GM21619 (cell line): ENCODE results near the gene ARID1B.
"Not testable (repeated sequence)": the region's sequence is repeated elsewhere in the genome, so short reads cannot be mapped to it uniquely, and the experiment has no call there.

Experiments
- ATAC-seq: cut with Tn5 transposase; IDR thresholded peaks from one replicate; pipeline ENCODE4 v1.9.1; 2021; ENCODE audit not compliant: unreplicated experiment

Gene ARID1B

GRCh38 chr6:157038610-157039009 is 261.4 kb downstream of the ARID1B start:
- no peak for ATAC-seq

DNA sequence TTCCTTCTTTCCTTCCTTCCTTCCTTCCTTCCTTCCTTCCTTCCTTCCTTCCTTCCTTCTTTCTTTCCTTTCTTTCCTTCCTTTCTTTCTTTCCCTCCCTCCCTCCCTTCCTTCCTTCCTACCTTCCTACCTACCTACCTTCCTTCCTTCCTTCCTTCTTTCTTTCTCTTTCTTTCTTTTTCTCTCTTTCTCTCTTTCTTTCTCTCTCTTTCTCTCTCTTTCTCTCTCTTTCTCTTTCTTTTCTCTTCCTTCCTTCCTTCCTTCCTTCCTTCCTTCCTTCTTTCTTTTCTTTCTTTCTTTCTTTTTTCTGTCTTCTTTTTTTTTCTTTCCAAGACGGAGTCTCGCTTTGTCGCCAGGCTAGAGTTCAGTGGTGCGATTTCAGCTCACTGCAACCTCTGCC is 262.5 kb downstream of the ARID1B start:
- not testable (repeated sequence) for ATAC-seq

- no peak for ATAC-seq
Observed at GRCh38 chr6:157040191-157040590, 263.0 kb downstream of the ARID1B start.

DNA sequence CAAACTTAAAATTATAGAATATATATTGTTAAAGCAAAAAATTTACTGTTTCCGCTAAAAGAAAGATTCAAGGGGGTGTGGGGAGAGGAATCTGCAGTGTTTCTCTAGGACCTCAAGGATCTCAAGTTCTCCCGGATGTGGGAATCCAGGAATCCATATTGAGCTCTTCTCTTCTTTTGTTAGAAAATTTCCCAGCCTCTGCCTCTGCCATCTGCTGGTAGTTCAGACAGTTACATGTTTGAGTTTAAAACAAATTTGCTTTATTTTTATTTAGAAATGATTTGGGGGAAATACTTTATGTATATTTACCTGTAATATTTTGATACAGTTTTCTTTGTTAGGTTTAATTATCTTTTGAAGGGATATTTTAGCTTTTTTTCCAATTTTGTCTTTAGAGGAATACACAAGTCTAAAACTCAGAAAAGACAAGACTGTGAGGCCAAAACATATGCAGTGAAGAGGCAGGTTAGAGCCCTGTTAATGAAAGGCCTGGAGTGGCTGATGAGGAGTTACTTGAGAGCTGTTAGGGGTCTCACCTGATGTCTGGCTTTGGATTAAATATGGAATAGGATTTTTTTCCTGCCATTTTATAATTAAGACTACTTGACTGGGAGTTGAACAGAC is 268.8 kb downstream of the ARID1B start:
- ATAC-seq: no peak

- no peak for ATAC-seq
Observed at GRCh38 chr6:157046776-157047175, 269.6 kb downstream of the ARID1B start.

GRCh38 chr6:157047328-157047727 is 270.1 kb downstream of the ARID1B start:
- ATAC-seq: no peak

DNA sequence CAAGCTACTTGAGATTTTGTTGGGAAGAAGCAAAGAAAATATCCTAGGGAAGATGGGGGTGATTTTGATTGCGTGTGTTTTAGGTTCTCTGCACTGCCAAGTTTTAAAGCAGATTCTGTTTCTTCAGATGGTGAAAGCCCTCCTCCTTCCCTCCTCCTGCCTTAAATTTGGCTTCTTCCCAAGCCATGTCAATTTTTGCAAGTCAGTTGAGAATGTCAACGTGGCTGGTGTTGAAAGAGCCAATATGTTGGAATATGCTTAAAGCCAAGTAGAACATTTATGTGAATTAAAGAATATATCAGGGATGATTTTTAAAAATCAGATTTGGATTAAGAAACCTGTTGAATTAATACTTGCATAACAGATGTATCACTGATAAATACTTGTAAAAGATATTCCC is 270.8 kb downstream of the ARID1B start:
- ATAC-seq: no peak

DNA sequence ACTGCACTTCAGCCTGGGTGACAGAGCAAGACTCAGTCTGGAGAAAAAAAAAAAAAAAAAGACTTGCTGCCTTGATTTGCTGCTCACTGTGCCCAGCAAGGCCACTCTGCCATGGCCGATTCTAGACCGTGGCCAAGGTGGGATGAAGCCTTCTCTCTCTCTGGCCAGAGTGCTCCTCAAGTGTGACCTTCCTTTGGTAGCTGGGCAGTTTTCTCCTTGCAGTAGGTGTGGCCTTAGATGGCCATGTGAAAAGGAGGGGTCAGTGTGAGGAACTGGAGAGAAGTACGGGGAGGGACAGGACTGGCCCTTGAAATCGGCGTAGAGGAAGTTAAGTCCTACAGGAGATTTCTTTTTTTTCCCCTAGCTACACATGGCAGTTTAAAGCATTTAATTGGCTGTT is 272.0 kb downstream of the ARID1B start:
- ATAC-seq: no peak

GRCh38 chr6:157050537-157051265 is 273.5 kb downstream of the ARID1B start:
- no peak for ATAC-seq

- peak; percentile 59 for ATAC-seq
Observed at GRCh38 chr6:157054531-157054979, 277.4 kb downstream of the ARID1B start.

DNA sequence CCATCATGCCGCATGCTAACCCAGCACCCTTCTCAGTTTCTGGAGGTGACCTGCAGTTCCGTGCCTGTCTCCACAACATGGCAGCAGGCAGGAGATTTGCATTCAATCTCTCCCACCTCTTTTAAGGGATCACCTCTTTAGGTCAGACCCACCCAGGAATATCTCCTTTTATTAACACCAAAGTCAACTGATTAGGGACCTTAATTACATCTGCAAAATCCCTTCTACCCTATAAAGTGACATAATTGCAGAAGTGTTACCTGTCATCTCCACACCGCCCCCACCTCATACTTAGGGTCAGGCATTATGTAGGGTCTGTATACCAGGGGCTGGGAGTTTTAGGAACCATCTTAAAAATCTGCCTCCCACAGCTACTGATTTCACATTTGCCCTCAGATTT is 278.7 kb downstream of the ARID1B start:
- ATAC-seq: no peak

- ATAC-seq: no peak
Observed at GRCh38 chr6:157056275-157056674, 279.1 kb downstream of the ARID1B start.

DNA sequence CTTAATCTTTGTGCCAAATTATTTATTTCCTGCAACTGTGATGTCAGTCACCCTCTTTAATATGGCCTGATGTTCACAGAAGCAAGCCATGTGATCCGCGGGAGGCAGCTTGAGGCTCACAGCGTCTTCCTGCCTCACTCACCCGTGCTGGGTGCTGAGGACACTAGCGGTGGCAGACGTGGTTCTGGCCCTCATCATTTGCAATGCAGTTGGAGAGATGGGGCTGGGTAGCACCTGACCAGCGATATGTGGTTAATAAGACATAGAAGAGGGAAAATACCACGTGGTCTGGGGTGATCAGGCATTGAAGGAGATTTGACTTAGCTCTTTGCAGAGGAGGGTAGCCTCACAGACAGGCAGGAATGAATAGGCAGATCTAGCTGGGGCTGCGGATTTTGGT is 281.4 kb downstream of the ARID1B start:
- no peak for ATAC-seq

DNA sequence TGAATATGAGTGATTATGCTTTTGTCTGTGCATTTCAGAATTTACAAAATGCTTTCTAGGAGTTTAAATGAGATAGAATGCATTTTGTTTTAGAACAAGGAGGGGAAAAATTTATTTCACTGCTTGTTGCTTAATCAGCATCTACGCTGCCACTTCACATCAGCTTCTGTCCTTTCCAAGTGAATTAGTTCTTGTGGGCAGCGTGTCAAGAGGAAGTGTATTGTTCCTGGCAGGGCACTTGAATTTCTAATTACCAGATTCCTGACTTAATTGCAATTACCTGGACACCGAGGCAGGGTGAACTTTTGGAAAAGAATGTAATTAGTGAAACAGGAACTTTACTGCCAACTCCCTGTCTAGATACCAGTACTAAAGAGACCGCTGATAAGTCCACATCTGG is 282.6 kb downstream of the ARID1B start:
- no peak for ATAC-seq

GRCh38 chr6:157060440-157060952 is 283.3 kb downstream of the ARID1B start:
- ATAC-seq: no peak

- no peak for ATAC-seq
Observed at GRCh38 chr6:157061770-157062594, 284.8 kb downstream of the ARID1B start.

DNA sequence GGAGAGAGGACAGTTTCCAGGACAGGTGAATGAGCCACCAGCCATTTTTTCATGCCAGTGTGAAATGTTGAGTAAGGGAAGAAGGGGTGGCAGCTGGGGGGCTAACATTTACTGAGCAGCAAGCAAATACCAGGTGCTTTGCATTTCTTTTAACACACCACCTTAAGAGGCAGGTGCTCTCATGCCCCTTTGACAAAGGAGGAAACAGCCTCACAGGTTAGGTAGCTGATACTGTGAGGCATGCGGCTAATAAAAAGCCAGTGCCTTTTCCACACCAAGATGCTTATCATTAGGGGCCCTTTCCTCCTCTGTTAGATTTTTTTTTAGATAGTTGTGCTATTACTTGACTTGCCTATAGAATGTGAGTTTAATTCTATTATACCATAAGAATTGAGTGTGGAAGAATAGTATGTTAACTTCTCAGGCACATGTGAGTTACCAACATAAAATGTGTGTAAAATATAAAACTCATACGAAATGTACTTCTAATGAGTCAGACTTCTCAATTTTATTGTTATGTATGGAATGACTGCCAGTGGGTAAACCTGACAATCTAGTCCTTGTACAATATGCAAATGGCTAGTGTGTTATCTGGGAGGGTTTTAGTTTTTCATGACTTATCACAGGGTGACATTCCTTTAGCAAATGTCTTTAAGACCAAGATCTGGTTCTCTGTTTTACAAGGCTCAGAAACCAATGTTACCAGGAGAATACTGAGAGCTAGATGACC is 286.2 kb downstream of the ARID1B start:
- no peak for ATAC-seq

- no peak for ATAC-seq
Observed at GRCh38 chr6:157063923-157064322, 286.7 kb downstream of the ARID1B start.

DNA sequence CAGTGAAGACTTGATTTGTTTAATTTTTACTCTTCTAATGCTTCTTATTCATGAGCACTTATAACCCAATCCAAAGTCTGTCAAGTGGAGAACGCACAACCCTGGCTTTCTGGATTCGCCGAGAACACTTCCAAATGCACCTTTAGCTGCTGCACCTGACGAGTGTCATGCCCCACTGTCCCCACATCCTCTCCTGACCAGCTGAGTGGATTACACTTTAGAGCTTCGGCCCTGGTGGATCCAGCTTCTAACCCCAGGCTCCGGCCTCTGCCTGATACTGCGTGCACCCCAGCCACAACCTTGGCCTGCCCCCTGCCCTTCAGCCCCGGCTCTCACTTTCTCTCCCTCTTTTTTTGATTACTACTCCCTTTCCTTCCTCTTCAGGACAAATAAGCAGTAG is 287.3 kb downstream of the ARID1B start:
- no peak for ATAC-seq

GRCh38 chr6:157065366-157065765 is 288.2 kb downstream of the ARID1B start:
- ATAC-seq: no peak
